ENCODE data around the gene NTM. TPM values are rescaled to one million over a fixed set of nuclear protein-coding genes. Genes with fewer than 3 reads are reported as not detected.

Gene NTM
- total RNA-seq, 1 experiment from 2014 or later, result 9.9 TPM

DNA sequence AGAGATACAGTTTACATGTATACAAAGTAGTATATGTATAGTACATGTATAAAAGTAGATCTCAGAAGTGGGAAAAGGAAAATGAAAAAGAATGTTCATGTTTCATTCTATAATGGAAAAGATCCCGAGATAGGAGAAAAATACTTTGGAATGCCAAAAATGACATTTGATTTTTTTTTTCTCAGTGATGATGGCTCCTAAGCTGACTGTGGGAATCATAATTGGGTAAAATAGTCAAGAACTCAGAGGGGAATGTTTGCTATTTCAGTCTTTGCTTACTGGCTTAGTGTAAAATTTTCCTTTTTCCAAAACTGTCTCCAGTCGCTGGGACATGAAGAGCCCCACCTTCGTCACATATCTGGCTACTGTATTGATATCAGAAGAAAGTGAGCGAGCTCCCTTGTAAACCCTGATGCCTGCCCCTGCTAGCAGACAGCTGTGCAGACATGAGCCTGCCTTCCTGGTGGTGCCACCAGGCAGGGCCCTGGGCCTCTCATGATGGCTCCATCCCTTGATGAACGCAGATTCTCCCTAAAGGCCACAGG, 944.6 kb downstream of the NTM start:
- Histone ChIP-seq H4K20me1 (ENCODE audit: control insufficient read depth, insufficient read depth, insufficient read length) (no peaks in the 10 kb centered on the region), H3K27ac (ENCODE audit: insufficient read length, low read depth, low read length) (no peak overlapping the region), H3K79me2 (ENCODE audit: insufficient read depth, low read length) (no peaks in the 10 kb centered on the region), H3K4ac (ENCODE audit: low read depth, low read length) (no peak overlapping the region), H2BK5ac (ENCODE audit: insufficient read length, low read length) (no peak overlapping the region), H4K91ac (ENCODE audit: insufficient read length, low read depth, low read length) (no peak overlapping the region), H2AK5ac (ENCODE audit: insufficient read length, low read length) (no peak overlapping the region), H3T11ph (ENCODE audit: low read length) (no peak overlapping the region), H2BK120ac (ENCODE audit: low read depth, low read length, poor library complexity, severe bottlenecking) (no peak overlapping the region), H3K9me3 (ENCODE audit: control insufficient read depth, low read depth, low read length) (no peaks in the 10 kb centered on the region), H2BK20ac (ENCODE audit: low read depth, low read length, poor library complexity, severe bottlenecking) (no peak overlapping the region), H3K79me1 (ENCODE audit: insufficient read depth, low read depth, low read length, poor library complexity, severe bottlenecking) (no peaks in the 10 kb centered on the region), H2AFZ (ENCODE audit: low read length) (no peak overlapping the region), H4K5ac (ENCODE audit: insufficient read length, low read depth, low read length) (no peak overlapping the region), H3K14ac (ENCODE audit: insufficient read depth, low read length) (no peak overlapping the region), H3K4me1 (ENCODE audit: insufficient read depth, low read length) (no peaks in the 10 kb centered on the region), H4K8ac (replicated peaks; ENCODE audit: insufficient read length, low read depth, low read length) (no peak overlapping the region), H3K23ac (ENCODE audit: insufficient read length, low read depth, low read length) (no peak overlapping the region), H3K9ac (ENCODE audit: extremely low read depth, insufficient read length, low read length) (no peak overlapping the region), H2BK12ac (ENCODE audit: insufficient read length, low read depth, low read length) (no peak overlapping the region), H3K23me2 (ENCODE audit: insufficient read length, low read depth, low read length, poor library complexity, severe bottlenecking) (no peaks in the 10 kb centered on the region), H3K18ac (ENCODE audit: insufficient read length, low read depth, low read length) (no peak overlapping the region), H3K56ac (ENCODE audit: insufficient read length, low read depth, low read length) (no peak overlapping the region), H2BK15ac (ENCODE audit: low read depth, low read length) (no peak overlapping the region), H3K27me3 (ENCODE audit: insufficient read depth, low read length) (no peaks in the 10 kb centered on the region), H3K4me2 (ENCODE audit: insufficient read depth, insufficient read length, low read length) (no peak overlapping the region)
- no peaks in the 10 kb centered on the region; the same call in 1 of the 2 replicates for H3K27me3 Mint-ChIP-seq (ENCODE audit: low read depth)
- H3K36me3 Mint-ChIP-seq (ENCODE audit: insufficient read depth in 1 of 3, low read depth in 3 of 3), result peaks cover 7 to 20% (median 19%) of the 10 kb centered on the region in 3 experiments
- no CpG with 5 or more reads among the region's 5 CpGs for WGBS (ENCODE audit: extremely low coverage, insufficient read length, low lambda C conversion rate)
- no peak for DNase-seq
- no peak overlapping the region for H3K4me3 Mint-ChIP-seq
- no peak overlapping the region for H3K27ac Mint-ChIP-seq
- TF ChIP-seq, protein P1, sequence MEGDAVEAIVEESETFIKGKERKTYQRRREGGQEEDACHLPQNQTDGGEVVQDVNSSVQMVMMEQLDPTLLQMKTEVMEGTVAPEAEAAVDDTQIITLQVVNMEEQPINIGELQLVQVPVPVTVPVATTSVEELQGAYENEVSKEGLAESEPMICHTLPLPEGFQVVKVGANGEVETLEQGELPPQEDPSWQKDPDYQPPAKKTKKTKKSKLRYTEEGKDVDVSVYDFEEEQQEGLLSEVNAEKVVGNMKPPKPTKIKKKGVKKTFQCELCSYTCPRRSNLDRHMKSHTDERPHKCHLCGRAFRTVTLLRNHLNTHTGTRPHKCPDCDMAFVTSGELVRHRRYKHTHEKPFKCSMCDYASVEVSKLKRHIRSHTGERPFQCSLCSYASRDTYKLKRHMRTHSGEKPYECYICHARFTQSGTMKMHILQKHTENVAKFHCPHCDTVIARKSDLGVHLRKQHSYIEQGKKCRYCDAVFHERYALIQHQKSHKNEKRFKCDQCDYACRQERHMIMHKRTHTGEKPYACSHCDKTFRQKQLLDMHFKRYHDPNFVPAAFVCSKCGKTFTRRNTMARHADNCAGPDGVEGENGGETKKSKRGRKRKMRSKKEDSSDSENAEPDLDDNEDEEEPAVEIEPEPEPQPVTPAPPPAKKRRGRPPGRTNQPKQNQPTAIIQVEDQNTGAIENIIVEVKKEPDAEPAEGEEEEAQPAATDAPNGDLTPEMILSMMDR (conservative IDR thresholded peaks at IDR 0.05), result no peak
- H3K4me1 Mint-ChIP-seq, result peaks cover 22 to 26% of the 10 kb centered on the region in 2 experiments
- peaks cover 14 to 16% of the 10 kb centered on the region in 2 experiments; a peak in 4 of 5 replicates for H3K9me3 Mint-ChIP-seq
